Mammary epithelial cell (primary cell): ENCODE results near the gene CFAP57.

Experiments
- CTCF ChIP-seq, 2 donors: IDR thresholded peaks in 1 of 2; conservative IDR thresholded peaks in 1 of 2; 2 replicates each; pipeline ENCODE4 v1.5.1; 2011 to 2012; ENCODE audit warnings: inconsistent platforms in 2 of 2, low read length in 2 of 2, mild to moderate bottlenecking in 2 of 2, control low read depth in 1 of 2, low read depth in 1 of 2; ENCODE audit not compliant: insufficient read depth in 1 of 2; ENCODE audit errors: extremely low read depth in 1 of 2
- EZH2 ChIP-seq: IDR thresholded peaks from 2 replicates; pipeline ENCODE4 v1.6.1; 2012; ENCODE audit warnings: low read length, inconsistent platforms, borderline replicate concordance

- TF ChIP-seq CTCF (conservative IDR thresholded peaks at IDR 0.05 in 1 of 2, IDR thresholded peaks at IDR 0.05 in 1 of 2; ENCODE audit: extremely low read depth in 1 of 2, insufficient read depth in 1 of 2, low read depth in 1 of 2, low read length in 2 of 2) (no peak), EZH2 (no peak)
Observed at GRCh38 chr1:43239484-43239883, 67.4 kb downstream of the CFAP57 start.
